ENCODE results near the gene SLC7A5. TPM values are rescaled to one million over a fixed set of nuclear protein-coding genes. Genes with fewer than 3 reads are reported as not detected.
"Not testable (repeated sequence)": the region's sequence is repeated elsewhere in the genome, so short reads cannot be mapped to it uniquely, and the experiment has no call there.

The SLC7A5 gene
- total RNA-seq, 1 donor from 2014 or later: 57.2 TPM

DNA sequence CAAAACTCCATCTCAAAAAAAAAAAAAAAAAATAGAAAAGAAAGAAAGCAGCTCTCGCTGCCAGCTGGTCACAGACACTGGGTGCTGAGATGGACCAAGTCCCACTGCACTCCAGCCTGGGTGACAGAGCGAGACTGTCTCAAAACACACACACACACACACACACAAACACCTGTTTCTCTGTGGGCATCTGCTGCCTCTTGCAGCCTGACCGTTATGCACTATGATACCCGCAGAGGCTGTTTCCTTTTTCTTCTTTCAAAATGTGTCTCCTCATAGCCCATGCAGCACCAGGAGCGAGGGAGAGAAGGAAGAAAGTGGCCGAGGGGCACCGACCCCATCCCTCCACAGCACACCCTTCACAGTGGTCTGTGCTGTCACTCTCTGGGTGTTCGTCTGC lies 66.6 kb downstream of the SLC7A5 start:
- no peak for DNase-seq (ENCODE audit: extremely low read depth, low read depth, low spot score)

DNA sequence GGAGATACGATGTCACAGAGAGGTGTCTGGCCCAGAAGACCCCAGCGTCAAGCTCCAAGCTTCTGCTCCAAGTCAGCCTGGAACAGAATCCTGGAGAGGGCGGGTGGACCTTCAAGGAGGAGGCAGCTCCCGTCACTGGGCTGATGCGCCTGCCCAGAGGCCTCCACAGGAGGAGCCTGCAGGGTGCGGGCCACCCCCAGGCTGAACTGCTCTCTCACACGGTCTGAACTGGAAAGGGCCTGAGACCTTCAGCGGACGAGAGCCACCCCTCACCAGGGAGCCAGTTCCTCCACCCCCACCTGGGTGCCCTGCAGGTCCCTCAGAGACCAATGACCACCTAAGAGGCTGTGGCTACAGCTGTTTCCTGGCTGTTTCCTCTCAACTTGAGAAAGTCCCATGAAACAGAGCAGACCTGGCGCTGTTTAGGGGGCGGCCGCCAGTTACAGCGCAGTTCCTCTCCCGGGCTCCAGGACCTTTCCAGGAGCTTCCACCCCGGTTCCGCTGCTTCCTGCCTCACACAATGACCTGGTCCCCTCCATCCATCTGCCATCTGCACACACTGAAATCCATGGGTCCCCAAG lies 67.5 kb downstream of the SLC7A5 start:
- no peak for DNase-seq (ENCODE audit: extremely low read depth, low read depth, low spot score)

GRCh38 chr16:87800497-87800896 lies 68.8 kb downstream of the SLC7A5 start:
- no peak for DNase-seq (ENCODE audit: extremely low read depth, low read depth, low spot score)

- no peak for DNase-seq (ENCODE audit: extremely low read depth, low read depth, low spot score)
These were observed 74.0 kb downstream of the SLC7A5 start for GRCh38 chr16:87795336-87795735.

- DNase-seq (ENCODE audit: extremely low read depth, low read depth, low spot score): no peak
These were observed 74.7 kb downstream of the SLC7A5 start for GRCh38 chr16:87794485-87795078.

DNA sequence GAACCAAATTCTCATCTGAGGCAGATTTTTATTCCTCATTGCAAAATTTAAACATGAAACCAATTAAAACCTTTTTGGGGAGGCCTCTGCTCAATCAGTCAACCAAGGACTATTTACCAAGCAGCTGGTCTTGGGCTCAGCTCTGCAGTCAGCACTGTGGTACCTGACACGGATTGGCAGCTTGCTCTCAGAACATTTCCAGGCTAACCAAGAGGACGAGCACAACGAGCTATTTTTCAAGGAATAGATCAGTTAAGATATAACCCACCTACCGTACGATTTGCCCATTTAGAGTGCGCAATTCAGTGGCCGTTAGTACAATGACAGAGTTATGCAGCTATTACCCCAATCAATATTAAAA lies 77.1 kb downstream of the SLC7A5 start:
- DNase-seq (ENCODE audit: extremely low read depth, low read depth, low spot score): no peak

DNA sequence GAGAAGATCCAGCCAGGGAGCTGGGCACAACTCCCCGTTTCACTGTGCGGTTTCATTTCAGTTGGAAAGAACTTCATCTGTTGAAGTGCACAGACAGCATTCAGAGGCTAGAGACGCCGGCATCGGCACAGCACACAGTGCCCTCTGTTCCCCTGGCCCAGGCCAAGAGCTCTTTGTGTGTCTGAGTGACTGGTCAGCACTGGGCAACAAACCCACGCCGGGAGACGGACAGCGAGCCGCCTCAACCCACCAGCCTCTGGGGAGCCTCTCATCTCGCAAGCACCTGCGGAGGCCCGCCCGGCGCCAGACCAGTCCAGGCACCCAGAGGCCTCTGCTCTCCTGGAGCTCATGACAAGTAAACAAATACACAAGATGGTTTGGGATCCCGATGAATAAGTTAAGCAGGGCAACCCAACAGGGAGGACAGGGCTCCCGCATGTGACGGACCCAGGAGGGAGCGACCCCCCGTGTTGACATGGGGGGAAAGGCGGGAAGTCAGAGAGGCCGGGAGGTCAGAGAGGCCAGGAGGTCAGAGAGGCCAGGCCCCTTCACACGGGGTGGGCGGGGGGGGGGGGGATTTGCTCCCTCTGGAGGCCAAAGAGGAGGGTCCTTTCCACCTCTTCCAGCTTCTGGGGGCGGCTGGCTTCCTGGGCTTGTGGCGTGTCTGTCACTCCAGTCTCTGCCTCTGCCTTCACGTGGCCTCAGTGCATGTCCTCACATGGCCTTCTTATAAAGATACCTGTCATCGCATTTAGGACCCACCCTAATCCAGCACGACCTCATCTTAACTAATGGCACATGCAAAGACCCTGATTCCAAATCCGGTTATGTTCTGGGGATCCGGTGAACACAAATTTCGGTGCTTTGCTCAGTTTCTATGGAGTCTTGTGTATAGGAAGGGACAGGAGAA lies 77.8 kb downstream of the SLC7A5 start:
- DNase-seq (ENCODE audit: extremely low read depth, low read depth, low spot score): no peak

DNA sequence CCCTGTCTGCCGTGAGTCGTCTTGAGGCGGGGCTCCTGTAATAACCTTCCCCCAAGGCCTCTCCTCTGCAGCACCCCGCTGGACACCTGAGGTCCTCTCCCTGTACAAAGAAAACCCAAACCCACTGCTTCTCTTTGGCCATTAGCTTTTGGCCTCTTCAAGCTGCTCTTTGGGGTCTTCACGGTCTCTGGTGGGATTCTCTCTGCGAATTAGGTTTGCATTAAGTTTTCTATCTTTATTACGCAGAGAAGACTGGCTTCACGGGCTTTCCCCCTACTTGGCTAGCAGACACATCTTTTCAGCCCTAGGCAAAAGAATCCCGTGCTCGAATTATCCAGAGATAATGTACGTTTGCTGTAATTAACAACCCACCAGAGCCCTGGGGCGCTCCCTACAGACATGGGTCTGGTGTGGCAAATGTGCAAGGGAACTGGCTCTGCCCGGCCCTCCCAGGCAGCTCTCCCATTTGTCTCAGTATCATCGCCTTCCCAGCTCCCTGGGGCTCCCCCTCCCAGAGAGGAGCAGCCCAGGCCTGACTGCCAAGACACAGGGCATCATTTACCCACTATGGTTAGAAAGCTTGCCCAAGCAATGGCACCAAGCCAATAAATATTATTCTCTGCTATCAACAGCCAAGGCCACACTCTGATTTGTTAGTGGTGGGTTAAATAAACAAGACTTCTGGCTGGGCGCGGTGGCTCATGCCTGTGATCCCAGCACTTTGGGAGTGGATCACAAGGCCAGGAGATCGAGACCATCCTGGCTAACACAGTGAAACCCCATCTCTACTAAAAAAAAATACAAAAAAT lies 78.8 kb downstream of the SLC7A5 start:
- DNase-seq (ENCODE audit: extremely low read depth, low read depth, low spot score): no peak

DNA sequence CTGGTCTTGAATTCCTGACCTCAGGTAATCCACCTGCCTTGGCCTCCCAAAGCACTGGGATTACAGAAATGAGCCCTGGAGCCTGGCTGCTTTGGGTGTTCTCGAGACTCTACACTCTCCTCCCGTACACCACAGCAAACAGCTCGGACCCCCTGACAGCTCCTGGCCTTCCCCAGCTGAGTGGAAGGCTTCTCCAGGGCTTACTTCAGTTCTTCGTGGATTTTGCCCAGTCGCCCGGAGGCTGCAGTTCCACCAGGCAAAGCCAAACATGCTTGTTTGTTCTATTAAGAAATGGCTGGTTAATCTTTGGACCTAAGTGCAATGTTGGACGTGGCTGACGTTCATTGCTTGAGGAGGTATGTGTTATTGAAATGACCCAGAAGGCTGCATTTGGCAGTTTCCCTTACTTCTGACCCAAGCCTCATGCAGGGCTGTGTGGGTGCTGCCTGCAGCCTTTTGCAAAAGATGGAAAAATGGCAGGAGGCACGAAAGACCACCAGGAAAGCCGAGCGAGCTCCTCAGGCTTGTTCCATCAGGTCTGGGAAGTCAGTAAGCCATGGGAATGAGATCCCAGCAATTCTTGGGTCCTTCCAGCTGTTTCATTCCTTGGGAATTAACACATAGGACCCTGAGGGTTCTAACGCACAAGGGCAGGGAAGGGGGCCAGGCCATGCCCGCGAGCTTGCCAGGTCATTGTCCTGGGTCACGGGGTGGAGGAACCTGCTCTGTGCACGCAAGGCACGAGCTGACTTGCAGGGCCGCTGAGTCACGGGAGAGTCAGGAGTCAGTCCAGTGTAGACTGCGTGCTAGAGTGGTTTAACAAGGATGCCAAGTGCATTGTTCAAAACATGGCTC lies 79.6 kb downstream of the SLC7A5 start:
- no peak for DNase-seq (ENCODE audit: extremely low read depth, low read depth, low spot score)

- not testable (repeated sequence) for DNase-seq (ENCODE audit: extremely low read depth, low read depth, low spot score)
These were observed 80.4 kb downstream of the SLC7A5 start for GRCh38 chr16:87788730-87789436.

- DNase-seq (ENCODE audit: extremely low read depth, low read depth, low spot score): not testable (repeated sequence)
These were observed 81.7 kb downstream of the SLC7A5 start for GRCh38 chr16:87787451-87788091.

DNA sequence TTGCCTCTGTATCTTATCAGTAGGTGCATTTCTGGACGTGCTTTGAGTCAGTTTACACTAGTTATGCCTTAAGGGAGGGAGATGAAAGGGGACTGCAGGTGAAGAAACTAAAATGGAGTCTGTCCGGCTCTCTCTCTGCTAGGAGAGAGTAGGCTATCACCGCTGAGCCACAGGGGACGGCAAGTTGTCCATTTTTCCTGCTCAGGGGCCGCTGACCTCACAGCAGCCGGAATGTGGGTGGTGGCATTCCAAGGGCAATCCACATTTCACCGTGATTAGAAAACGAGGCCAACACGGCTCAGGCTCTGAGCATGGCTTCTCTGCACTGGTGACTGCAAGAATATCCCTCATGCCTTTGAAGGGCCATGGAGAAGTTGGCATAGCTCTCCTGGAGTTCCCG lies 84.5 kb downstream of the SLC7A5 start:
- no peak for DNase-seq (ENCODE audit: extremely low read depth, low read depth, low spot score)

GRCh38 chr16:87782033-87782432 lies 87.3 kb downstream of the SLC7A5 start:
- DNase-seq (ENCODE audit: extremely low read depth, low read depth, low spot score): no peak

DNA sequence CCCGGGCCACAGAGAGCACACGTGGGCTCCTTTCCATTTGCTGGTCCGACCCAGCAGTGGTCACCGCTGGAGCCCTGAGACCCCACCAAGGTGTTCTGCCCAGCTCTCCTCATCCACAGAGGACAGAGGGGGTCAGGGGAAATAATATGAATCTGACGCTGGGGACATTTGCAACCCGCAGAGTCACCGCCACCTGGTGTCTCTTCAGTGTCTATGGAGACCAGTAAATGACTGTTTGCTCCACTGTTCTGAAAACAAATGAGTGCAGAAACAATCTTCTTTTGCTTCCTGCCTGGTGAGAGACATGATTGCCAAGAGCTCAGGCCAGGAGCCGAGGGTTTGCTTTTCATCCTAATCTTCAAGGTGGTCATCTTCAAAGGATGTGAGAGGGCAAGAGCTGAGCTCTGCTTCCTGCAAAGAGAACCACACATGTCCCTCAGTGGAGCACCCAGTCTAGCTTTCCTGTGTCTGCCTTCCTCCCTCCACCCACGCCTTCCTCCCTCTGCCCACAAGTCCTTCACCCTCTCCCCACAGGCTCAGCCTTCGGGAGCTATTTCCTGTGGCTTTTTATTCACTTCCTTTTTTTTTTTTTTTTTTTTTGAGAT lies 88.8 kb downstream of the SLC7A5 start:
- no peak for DNase-seq (ENCODE audit: extremely low read depth, low read depth, low spot score)

Other genes with a start within 250 kb of the SLC7A5 start
- gene KLHDC4, start 103.5 kb downstream of the SLC7A5 start, total RNA-seq: 17.8 and 21.3 TPM in 2 replicates
- not detected in 2 replicates for gene CA5A, start 67.0 kb upstream of the SLC7A5 start, total RNA-seq
- 14.8 and 21.1 TPM in 2 replicates for gene BANP, start 81.9 kb upstream of the SLC7A5 start, total RNA-seq

All from glomerular endothelial cell (primary cell).